Measurements from ENCODE around the gene CD163. TPM values are rescaled to one million over a fixed set of nuclear protein-coding genes. Genes with fewer than 3 reads are reported as not detected.

Gene CD163
- total RNA-seq, 4 donors from 2014 or later: 14.4 to 72.5 (median 46.7) TPM

GRCh38 chr12:7434670-7435069 lies 68.9 kb downstream of the CD163 start:
- no peaks in the 10 kb centered on the region for H3K4me1 ChIP-seq
- H3K4me3 ChIP-seq: no peak overlapping the region
- TF ChIP-seq CTCF (IDR thresholded peaks at IDR 0.05): no peak
- no peaks in the 10 kb centered on the region for H3K27me3 ChIP-seq
- DNase-seq: no peak
- no peaks in the 10 kb centered on the region for H3K9me3 ChIP-seq
- H3K36me3 ChIP-seq: no peaks in the 10 kb centered on the region
- no peak overlapping the region for H3K27ac ChIP-seq

- no peak for DNase-seq
- no peaks in the 10 kb centered on the region for H3K4me1 ChIP-seq
Observed at GRCh38 chr12:7433276-7433822, 70.2 kb downstream of the CD163 start.

GRCh38 chr12:7431993-7432685 lies 71.4 kb downstream of the CD163 start:
- H3K9me3 ChIP-seq: no peaks in the 10 kb centered on the region
- TF ChIP-seq POLR2A (IDR thresholded peaks at IDR 0.05) (no peak), CTCF (IDR thresholded peaks at IDR 0.05) (no peak)
- DNase-seq: no peak
- no peaks in the 10 kb centered on the region for H3K36me3 ChIP-seq
- no peaks in the 10 kb centered on the region for H3K27me3 ChIP-seq
- no peaks in the 10 kb centered on the region for H3K4me1 ChIP-seq
- H3K27ac ChIP-seq: no peak overlapping the region
- H3K4me3 ChIP-seq: no peak overlapping the region

More at GRCh38 chr12:7433276-7433822, 70.2 kb downstream of the CD163 start:
- Histone ChIP-seq H3K27ac (no peak overlapping the region), H3K4me3 (no peak overlapping the region), H3K9me3 (no peaks in the 10 kb centered on the region), H3K27me3 (no peaks in the 10 kb centered on the region), H3K36me3 (no peaks in the 10 kb centered on the region)
- no peak for TF ChIP-seq POLR2A (IDR thresholded peaks at IDR 0.05)
- no peak for TF ChIP-seq CTCF (IDR thresholded peaks at IDR 0.05)

Other genes with a start within 250 kb of the CD163 start
- gene ACSM4, start 199.7 kb downstream of the CD163 start, total RNA-seq: not detected
- gene CD163L1, start 59.6 kb downstream of the CD163 start, total RNA-seq: 100 to 1,000 TPM in 1 of 4 donors, 10 to 100 TPM in 1, 1 to 10 TPM in 2; 3.8 to 194 (median 16.4) TPM
- gene APOBEC1, start 162.1 kb upstream of the CD163 start, total RNA-seq: 100 to 1,000 TPM in 1 of 4 donors, 10 to 100 TPM in 2, not detected in 1; 52.6 to 103 (median 89.3) TPM
- not detected for gene GDF3, start 192.0 kb upstream of the CD163 start, total RNA-seq
- not detected for gene DPPA3, start 207.7 kb upstream of the CD163 start, total RNA-seq
- gene CLEC4C, start 243.6 kb upstream of the CD163 start, total RNA-seq: not detected

Measured in Peyer's patch (tissue), 4 donors.